Neuronal stem cell (in vitro differentiated cells): ENCODE results near the gene MACROD2.

Experiments used
- DNase-seq: peaks from one replicate; pipeline ENCODE4 v3.0.0-alpha.2; 2013; ENCODE audit warnings: low spot score
- H2AFZ ChIP-seq: one replicate; pipeline ENCODE4 v1.6.1; 2013; ENCODE audit warnings: mild to moderate bottlenecking, low read length, inconsistent platforms
- H2AK5ac ChIP-seq: 2 replicates; pipeline ENCODE4 v1.6.1; 2013; ENCODE audit warnings: low read depth, mild to moderate bottlenecking, inconsistent platforms, low read length, moderate library complexity, mixed read lengths
- H2BK120ac ChIP-seq: 2 replicates; pipeline ENCODE4 v1.6.1; 2013; ENCODE audit warnings: low read depth, mild to moderate bottlenecking, inconsistent platforms, low read length, moderate library complexity, mixed read lengths
- H2BK12ac ChIP-seq: one replicate; pipeline ENCODE4 v1.6.1; 2013; ENCODE audit warnings: low read length, inconsistent platforms
- H2BK15ac ChIP-seq: 2 replicates; pipeline ENCODE4 v1.6.1; 2013; ENCODE audit warnings: mild to moderate bottlenecking, low read length, inconsistent platforms, mixed read lengths
- H2BK5ac ChIP-seq: one replicate; pipeline ENCODE4 v1.6.1; 2013; ENCODE audit warnings: inconsistent platforms, mild to moderate bottlenecking, low read length, moderate library complexity
- H3K14ac ChIP-seq: one replicate; pipeline ENCODE4 v1.6.1; 2013; ENCODE audit warnings: low read length, inconsistent platforms
- H3K18ac ChIP-seq: 2 replicates; pipeline ENCODE4 v1.6.1; 2013; ENCODE audit warnings: low read length, inconsistent platforms
- H3K23ac ChIP-seq: 2 replicates; pipeline ENCODE4 v1.6.1; 2013; ENCODE audit warnings: low read depth, mild to moderate bottlenecking, mixed read lengths, low read length, inconsistent platforms; ENCODE audit not compliant: poor library complexity
- H3K27ac ChIP-seq: replicated peaks from 3 replicates; pipeline ENCODE4 v1.5.1; 2013; ENCODE audit warnings: low read length, inconsistent platforms
- H3K27me3 ChIP-seq, 3 experiments: 2 replicates each; pipeline ENCODE4 v1.6.1; 2013; ENCODE audit warnings: low read length in 3 of 3, mild to moderate bottlenecking in 2 of 3, inconsistent platforms in 1 of 3, low read depth in 1 of 3, mixed read lengths in 1 of 3, moderate library complexity in 1 of 3; ENCODE audit not compliant: control insufficient read depth in 3 of 3, insufficient read depth in 3 of 3
- H3K36me3 ChIP-seq, 2 donors: replicated peaks in 1 of 2; 2 replicates each; pipeline ENCODE4 v1.6.1; 2013; ENCODE audit warnings: low read length in 2 of 2; ENCODE audit not compliant: control insufficient read depth in 2 of 2, insufficient read depth in 2 of 2
- H3K4ac ChIP-seq: 2 replicates; pipeline ENCODE4 v1.6.1; 2013; ENCODE audit warnings: inconsistent platforms, mild to moderate bottlenecking, low read length, moderate library complexity
- H3K4me1 ChIP-seq, 2 donors: 1 replicate in 1 of 2; 2 replicates in 1 of 2; pipeline ENCODE4 v1.6.1; 2013; ENCODE audit warnings: low read length in 2 of 2, low read depth in 1 of 2; ENCODE audit not compliant: control insufficient read depth in 2 of 2, insufficient read depth in 1 of 2
- H3K4me2 ChIP-seq: one replicate; pipeline ENCODE4 v1.6.1; 2013; ENCODE audit warnings: mild to moderate bottlenecking, low read length, inconsistent platforms; ENCODE audit not compliant: insufficient read depth, poor library complexity, severe bottlenecking
- H3K4me3 ChIP-seq, 2 donors: 2 replicates each; pipeline ENCODE4 v1.5.1; 2013; ENCODE audit warnings: low read length in 2 of 2, mild to moderate bottlenecking in 2 of 2, inconsistent platforms in 1 of 2, moderate library complexity in 1 of 2
- H3K79me1 ChIP-seq: one replicate; pipeline ENCODE4 v1.6.1; 2013; ENCODE audit warnings: low read depth, mild to moderate bottlenecking, inconsistent platforms, low read length, moderate library complexity
- H3K9ac ChIP-seq: one replicate; pipeline ENCODE4 v1.6.1; 2013; ENCODE audit warnings: mild to moderate bottlenecking, low read depth, low read length, inconsistent platforms; ENCODE audit not compliant: poor library complexity
- H3K9me3 ChIP-seq, 2 donors: replicated peaks in 1 of 2; 2 replicates each; pipeline versions ENCODE3 to v1.6.1; 2013; ENCODE audit warnings: low read length in 2 of 2, mild to moderate bottlenecking in 2 of 2, inconsistent platforms in 1 of 2, low read depth in 1 of 2, mixed read lengths in 1 of 2, moderate library complexity in 1 of 2; ENCODE audit not compliant: control insufficient read depth in 2 of 2, insufficient read depth in 1 of 2
- H4K8ac ChIP-seq: one replicate; pipeline ENCODE4 v1.6.1; 2013; ENCODE audit warnings: low read depth, mild to moderate bottlenecking, inconsistent platforms, low read length, moderate library complexity
- H4K91ac ChIP-seq: one replicate; pipeline ENCODE4 v1.6.1; 2013; ENCODE audit warnings: low read length, low read depth, mild to moderate bottlenecking, inconsistent platforms; ENCODE audit not compliant: poor library complexity
- WGBS, 2 donors: extraction: QIAGEN DNeasy Blood & Tissue Kit; methylation state at CpG; one replicate each; pipeline ENCODE4 v1.1.7; 2013; ENCODE audit warnings: missing lambda C conversion rate in 2 of 2, mixed read lengths in 1 of 2; ENCODE audit not compliant: insufficient read length in 2 of 2, insufficient replicate concordance in 1 of 2; ENCODE audit errors: extremely low coverage in 2 of 2; 5-methylcytosine and 5-hydroxymethylcytosine counted together

MACROD2 gene

GRCh38 chr20:14865169-14865568, 869.9 kb downstream of the MACROD2 start:
- H3K9me3 ChIP-seq, result peaks cover 1 to 2% of the 10 kb centered on the region in 2 donors
- peaks cover 3 to 14% of the 10 kb centered on the region in 2 donors for H3K4me1 ChIP-seq
- H2BK120ac ChIP-seq, result no peak overlapping the region
- no peak overlapping the region for H2AFZ ChIP-seq
- no peak overlapping the region for H2BK12ac ChIP-seq
- no peak overlapping the region for H3K18ac ChIP-seq
- H3K4me3 ChIP-seq, result no peak overlapping the region
- H3K36me3 ChIP-seq, result peaks cover 0 to 3% of the 10 kb centered on the region in 2 donors
- no CpG with 5 or more reads among the region's 3 CpGs for WGBS, 2 donors
- H2BK5ac ChIP-seq, result no peak overlapping the region
- no peak overlapping the region for H4K91ac ChIP-seq
- no peak for DNase-seq
- no peak overlapping the region for H4K8ac ChIP-seq
- H3K23ac ChIP-seq, result no peak overlapping the region
- H3K79me1 ChIP-seq, result no peaks in the 10 kb centered on the region
- H3K14ac ChIP-seq, result no peak overlapping the region
- H3K27ac ChIP-seq, result no peak overlapping the region
- no peak overlapping the region for H3K4me2 ChIP-seq
- H2AK5ac ChIP-seq, result no peak overlapping the region
- no peak overlapping the region for H3K4ac ChIP-seq
- H3K27me3 ChIP-seq, result no peaks in the 10 kb centered on the region
- no peak overlapping the region for H2BK15ac ChIP-seq
- no peak overlapping the region for H3K9ac ChIP-seq

DNA sequence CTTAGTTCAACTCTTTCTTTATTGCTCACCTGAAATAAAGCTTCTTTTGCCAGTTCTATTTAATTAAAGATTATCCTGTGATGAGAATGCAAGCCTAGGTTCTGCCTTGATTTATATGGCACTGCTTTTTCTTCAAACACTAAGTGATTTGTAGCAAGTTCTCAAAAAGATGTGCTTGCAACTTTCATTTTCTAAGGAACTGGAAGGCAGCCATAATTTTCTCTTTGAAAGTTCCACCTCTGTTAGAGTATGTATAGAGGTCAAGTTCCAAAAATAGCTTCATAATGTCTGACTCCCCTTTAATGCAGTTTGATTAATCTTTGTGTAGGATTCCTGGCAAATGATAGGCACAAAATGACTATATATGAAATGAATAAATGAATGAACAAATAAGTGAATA, 870.4 kb downstream of the MACROD2 start:
- H4K91ac ChIP-seq, result no peak overlapping the region
- no peaks in the 10 kb centered on the region for H3K27me3 ChIP-seq
- H3K23ac ChIP-seq, result no peak overlapping the region
- H3K18ac ChIP-seq, result no peak overlapping the region
- peaks cover 1 to 2% of the 10 kb centered on the region in 2 donors for H3K9me3 ChIP-seq
- H3K4me3 ChIP-seq, result no peak overlapping the region
- H3K36me3 ChIP-seq, result peaks cover 0 to 3% of the 10 kb centered on the region in 2 donors
- H3K27ac ChIP-seq, result no peak overlapping the region
- no peak overlapping the region for H2AFZ ChIP-seq
- no peak overlapping the region for H3K4ac ChIP-seq
- no peak overlapping the region for H2BK15ac ChIP-seq
- H2AK5ac ChIP-seq, result no peak overlapping the region
- no peak overlapping the region for H3K14ac ChIP-seq
- H2BK5ac ChIP-seq, result no peak overlapping the region
- no peak overlapping the region for H4K8ac ChIP-seq
- no peak overlapping the region for H2BK120ac ChIP-seq
- no peak overlapping the region for H3K4me2 ChIP-seq
- no peak for DNase-seq
- no peak overlapping the region for H2BK12ac ChIP-seq
- H3K4me1 ChIP-seq, result peaks cover 3 to 11% of the 10 kb centered on the region in 2 donors
- no peak overlapping the region for H3K9ac ChIP-seq
- H3K79me1 ChIP-seq, result no peaks in the 10 kb centered on the region

GRCh38 chr20:14866841-14867514, 871.7 kb downstream of the MACROD2 start:
- H4K91ac ChIP-seq, result no peak overlapping the region

DNA sequence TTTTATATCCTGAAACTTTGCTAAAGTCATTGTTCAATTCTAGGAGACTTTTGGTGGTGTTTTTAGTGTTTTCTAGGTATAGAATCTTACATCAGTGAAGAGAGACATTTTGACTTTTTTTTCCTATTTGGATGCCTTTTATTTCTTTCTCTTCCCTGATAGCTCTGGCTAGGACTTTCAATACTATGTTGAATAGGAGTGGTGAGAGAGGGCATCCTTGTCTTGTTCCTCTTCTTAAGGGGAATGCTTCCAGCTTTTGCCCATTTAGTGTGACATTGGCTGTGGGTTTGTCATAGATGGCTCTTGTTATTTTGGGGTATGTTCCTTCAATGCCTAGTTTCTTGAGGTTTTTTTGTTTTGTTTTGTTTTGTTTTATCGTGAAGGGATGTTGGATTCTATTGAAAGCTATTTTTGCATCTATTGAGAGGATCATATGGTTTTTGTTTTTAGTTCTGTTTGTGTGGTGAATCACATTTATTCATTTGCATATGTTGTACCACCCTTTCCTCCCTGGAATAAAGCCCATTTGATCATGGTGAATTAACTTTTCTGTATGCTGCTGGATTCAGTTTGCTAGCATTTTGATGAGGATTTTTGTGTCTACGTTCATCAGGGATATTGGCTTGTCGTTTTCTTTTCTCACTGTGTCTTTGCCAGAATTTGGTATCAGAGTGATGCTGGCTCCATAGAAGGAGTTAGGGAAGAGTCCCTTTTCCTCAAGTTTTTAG, 882.1 kb downstream of the MACROD2 start:
- Histone ChIP-seq H3K4me1 (no peaks in the 10 kb centered on the region), H3K79me1 (no peaks in the 10 kb centered on the region), H2BK120ac (no peak overlapping the region), H3K4me2 (no peak overlapping the region), H3K27ac (no peak overlapping the region), H3K4me3 (no peak overlapping the region), H2AFZ (no peak overlapping the region), H3K9ac (no peak overlapping the region), H4K8ac (no peak overlapping the region), H3K4ac (no peak overlapping the region), H3K23ac (no peak overlapping the region), H4K91ac (no peak overlapping the region), H3K36me3 (no peaks in the 10 kb centered on the region), H3K18ac (no peak overlapping the region), H2BK5ac (no peak overlapping the region), H3K14ac (no peak overlapping the region), H2BK15ac (no peak overlapping the region), H2AK5ac (no peak overlapping the region), H2BK12ac (no peak overlapping the region), H3K27me3 (no peaks in the 10 kb centered on the region), H3K9me3 (no peaks in the 10 kb centered on the region)
- DNase-seq, result no peak
- 100% methylated on average over 1 of the region's 3 CpGs; no CpG with 5 or more reads in 1 of the 2 donors for WGBS, 2 donors

More at GRCh38 chr20:14866841-14867514, 871.7 kb downstream of the MACROD2 start:
- H3K4me2 ChIP-seq, result no peak overlapping the region
- no peak overlapping the region for H2AK5ac ChIP-seq
- H3K9ac ChIP-seq, result no peak overlapping the region
- H2AFZ ChIP-seq, result no peak overlapping the region
- H3K9me3 ChIP-seq, result no peaks in the 10 kb centered on the region
- no peak overlapping the region for H3K27ac ChIP-seq
- H3K36me3 ChIP-seq, result no peaks in the 10 kb centered on the region
- H4K8ac ChIP-seq, result no peak overlapping the region
- no peaks in the 10 kb centered on the region for H3K27me3 ChIP-seq
- H2BK120ac ChIP-seq, result no peak overlapping the region
- no peak overlapping the region for H3K23ac ChIP-seq
- no peak overlapping the region for H3K14ac ChIP-seq
- DNase-seq, result no peak
- H3K4ac ChIP-seq, result no peak overlapping the region
- H2BK15ac ChIP-seq, result no peak overlapping the region
- H2BK5ac ChIP-seq, result no peak overlapping the region
- no peak overlapping the region for H3K4me3 ChIP-seq
- peaks cover 0 to 4% of the 10 kb centered on the region in 2 donors for H3K4me1 ChIP-seq
- WGBS, 2 donors, result no CpG with 5 or more reads among the region's 4 CpGs
- no peak overlapping the region for H2BK12ac ChIP-seq
- no peak overlapping the region for H3K18ac ChIP-seq
- H3K79me1 ChIP-seq, result no peaks in the 10 kb centered on the region
